ENCODE results near the gene COL4A1. TPM values are rescaled to one million over a fixed set of nuclear protein-coding genes. Genes with fewer than 3 reads are reported as not detected.
A peak's percentile ranks its signal among the peaks of the same experiment; 100 is the strongest.

The COL4A1 gene
- total RNA-seq, 6 donors from 2014 or later, result 81.7 to 309 (median 167) TPM

DNA sequence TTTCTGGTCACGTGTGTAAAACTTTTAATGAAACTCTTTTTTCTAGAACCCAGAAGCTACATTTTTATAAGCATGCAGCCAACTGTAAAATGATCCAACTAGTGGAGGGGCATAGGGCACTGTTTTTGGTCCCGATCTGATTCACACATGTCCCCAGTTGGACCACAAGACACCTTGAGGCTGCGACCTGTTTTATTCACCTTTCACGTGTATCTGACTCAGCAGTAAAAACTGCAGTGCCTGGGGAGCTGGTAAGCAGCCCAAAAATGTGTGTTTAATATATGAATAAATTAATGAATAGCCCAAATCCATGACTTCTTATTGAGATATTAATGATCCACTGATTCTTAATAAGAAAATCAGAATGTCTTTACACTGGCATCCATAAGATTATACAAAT lies 140.4 kb downstream of the COL4A1 start:
- no peak for TF ChIP-seq POLR2AphosphoS5 (IDR thresholded peaks at IDR 0.05)
- TF ChIP-seq EP300 (IDR thresholded peaks at IDR 0.05), result no peak
- no peak for TF ChIP-seq CTCF (IDR thresholded peaks at IDR 0.05)
- TF ChIP-seq POLR2A (IDR thresholded peaks at IDR 0.05), result no peak
- Histone ChIP-seq H3K27ac (no peak overlapping the region), H3K9me3 (no peaks in the 10 kb centered on the region), H3K27me3 (no peaks in the 10 kb centered on the region), H3K4me1 (peaks cover 0 to 3% (median 0%) of the 10 kb centered on the region in 4 donors), H3K36me3 (peaks cover 0 to 97% (median 43%) of the 10 kb centered on the region in 4 donors), H3K4me3 (no peak overlapping the region)
- no peak for DNase-seq
- 90 to 94% methylated on average over 4 of the region's 4 CpGs for WGBS, 2 donors
- ATAC-seq (ENCODE audit: low FRiP score in 2 of 2), result no peak

- TF ChIP-seq POLR2AphosphoS5 (IDR thresholded peaks at IDR 0.05), result no peak
- DNase-seq, result no peak
- Histone ChIP-seq H3K4me1 (peaks cover 0 to 3% (median 0%) of the 10 kb centered on the region in 4 donors), H3K36me3 (peaks cover 0 to 96% (median 39%) of the 10 kb centered on the region in 4 donors), H3K27ac (no peak overlapping the region), H3K4me3 (no peak overlapping the region), H3K9me3 (no peaks in the 10 kb centered on the region), H3K27me3 (no peaks in the 10 kb centered on the region)
- WGBS, 2 donors, result 88 to 93% methylated on average over 6 to 8 of the region's 8 CpGs
- no peak for ATAC-seq (ENCODE audit: low FRiP score in 2 of 2)
These were observed 142.3 kb downstream of the COL4A1 start for GRCh38 chr13:110164706-110165105.

DNA sequence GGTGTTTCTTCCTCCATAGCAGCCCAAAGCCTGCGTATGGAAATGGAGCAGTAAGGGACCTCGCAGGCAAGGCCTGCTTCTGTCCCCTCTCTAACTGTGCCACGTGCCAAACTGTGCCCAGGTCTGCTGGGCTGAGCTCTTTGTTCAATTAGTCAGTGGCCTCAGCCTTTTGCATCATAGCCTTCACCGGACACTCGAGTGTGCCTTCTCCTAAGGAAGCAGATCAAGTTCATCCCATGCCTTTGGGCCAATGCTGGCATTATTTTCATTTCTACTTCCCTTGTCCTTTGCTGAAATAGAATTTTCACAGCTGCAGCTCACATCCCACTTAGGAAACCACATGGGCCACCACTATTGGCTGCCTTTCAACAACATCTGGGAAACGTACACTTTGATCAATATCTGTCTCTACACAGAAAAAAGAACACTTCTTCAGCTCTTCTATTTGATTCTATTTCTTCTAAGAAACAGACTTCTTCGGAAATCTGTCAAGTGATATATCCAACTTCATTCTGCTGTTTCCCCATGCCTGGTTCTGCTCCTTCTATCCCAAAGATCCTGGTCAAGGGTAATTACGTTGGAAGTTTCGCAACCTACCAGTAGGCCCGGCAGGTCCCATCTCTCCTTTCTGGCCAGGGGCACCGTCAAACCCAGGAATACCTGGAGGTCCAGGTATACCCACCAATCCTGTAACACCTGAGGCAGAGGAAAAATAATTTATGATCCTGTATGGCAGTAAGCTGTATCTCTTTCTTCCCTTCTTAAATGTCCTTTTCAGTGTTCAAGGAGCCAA lies 143.9 kb downstream of the COL4A1 start:
- ATAC-seq (ENCODE audit: low FRiP score in 2 of 2), result peak in 1 of 2 donors; percentile 24
- Histone ChIP-seq H3K36me3 (peaks cover 0 to 96% (median 45%) of the 10 kb centered on the region in 4 donors), H3K27me3 (no peaks in the 10 kb centered on the region), H3K4me1 (peaks cover 0 to 4% (median 2%) of the 10 kb centered on the region in 4 donors), H3K27ac (no peak overlapping the region), H3K4me3 (no peak overlapping the region), H3K9me3 (no peaks in the 10 kb centered on the region)
- no peak for DNase-seq
- 64 to 71% methylated on average over 11 of the region's 11 CpGs for WGBS, 2 donors
- TF ChIP-seq POLR2AphosphoS5 (IDR thresholded peaks at IDR 0.05), result no peak
- no peak for TF ChIP-seq POLR2A (IDR thresholded peaks at IDR 0.05)
- TF ChIP-seq EP300 (IDR thresholded peaks at IDR 0.05), result no peak
- TF ChIP-seq CTCF (IDR thresholded peaks at IDR 0.05), result no peak

DNA sequence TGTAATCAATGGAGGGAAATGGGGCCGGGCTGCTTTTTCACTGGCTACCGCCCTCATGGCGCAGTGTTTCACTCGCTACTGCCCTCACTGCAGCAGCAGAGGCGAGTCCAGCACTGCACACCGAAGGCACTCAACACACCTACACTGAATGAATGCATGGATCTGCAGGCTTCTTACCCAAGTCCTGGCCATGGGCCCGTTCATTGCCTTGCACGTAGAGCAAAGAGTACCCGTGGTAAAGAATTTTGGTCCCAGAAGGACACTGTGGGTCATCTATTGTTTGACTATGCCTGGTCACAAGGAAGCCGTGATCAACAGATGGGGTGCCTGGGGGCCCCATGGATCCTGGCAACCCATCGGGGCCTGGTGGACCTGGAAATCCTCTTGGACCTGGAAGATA lies 144.9 kb downstream of the COL4A1 start:
- H3K27ac ChIP-seq, result peak overlapping the region in 3 of 4 donors; percentile 73 to 83 (median 83)
- 93% methylated on average over 11 of the region's 11 CpGs for WGBS, 2 donors
- ATAC-seq (ENCODE audit: low FRiP score in 2 of 2) (no peak), DNase-seq (no peak)
- TF ChIP-seq EP300 (IDR thresholded peaks at IDR 0.05), result no peak
- TF ChIP-seq POLR2A (IDR thresholded peaks at IDR 0.05), result no peak
- no peak for TF ChIP-seq CTCF (IDR thresholded peaks at IDR 0.05)
- TF ChIP-seq POLR2AphosphoS5 (IDR thresholded peaks at IDR 0.05), result no peak
- no peaks in the 10 kb centered on the region for H3K27me3 ChIP-seq
- H3K9me3 ChIP-seq, result no peaks in the 10 kb centered on the region
- no peak overlapping the region for H3K4me3 ChIP-seq
- peaks cover 0 to 4% (median 2%) of the 10 kb centered on the region in 4 donors for H3K4me1 ChIP-seq
- peaks cover 0 to 96% (median 43%) of the 10 kb centered on the region in 4 donors for H3K36me3 ChIP-seq

GRCh38 chr13:110161112-110161882 lies 145.7 kb downstream of the COL4A1 start:
- Histone ChIP-seq H3K9me3 (no peaks in the 10 kb centered on the region), H3K4me1 (peaks cover 0 to 4% (median 2%) of the 10 kb centered on the region in 4 donors), H3K36me3 (peaks cover 0 to 96% (median 41%) of the 10 kb centered on the region in 4 donors), H3K27ac (peak overlapping the region; percentile 39 to 83 (median 78)), H3K27me3 (no peaks in the 10 kb centered on the region), H3K4me3 (no peak overlapping the region)
- TF ChIP-seq EP300 (IDR thresholded peaks at IDR 0.05), result no peak
- no peak for TF ChIP-seq POLR2A (IDR thresholded peaks at IDR 0.05)
- TF ChIP-seq POLR2AphosphoS5 (IDR thresholded peaks at IDR 0.05), result peak; percentile 49 to 55
- TF ChIP-seq CTCF (IDR thresholded peaks at IDR 0.05), result no peak
- ATAC-seq (ENCODE audit: low FRiP score in 2 of 2) (peak; percentile 50 to 83), DNase-seq (peak in 1 of 2 donors; percentile 69)
- 52 to 61% methylated on average over 10 of the region's 10 CpGs for WGBS, 2 donors

Data from upper lobe of left lung (tissue), 6 donors.